AG09319 (cell line): Measurements from ENCODE around the gene LAMA2.

ENCODE experiments used
- DNase-seq: peaks from one replicate; pipeline ENCODE4 v3.0.0-alpha.2; 2010; ENCODE audit warnings: low read depth; ENCODE audit errors: extremely low read depth
- CTCF ChIP-seq: IDR thresholded peaks from 2 replicates; pipeline ENCODE4 v1.5.1; 2011; ENCODE audit warnings: low read depth, mild to moderate bottlenecking, inconsistent platforms, low read length, moderate library complexity

Gene LAMA2

DNA sequence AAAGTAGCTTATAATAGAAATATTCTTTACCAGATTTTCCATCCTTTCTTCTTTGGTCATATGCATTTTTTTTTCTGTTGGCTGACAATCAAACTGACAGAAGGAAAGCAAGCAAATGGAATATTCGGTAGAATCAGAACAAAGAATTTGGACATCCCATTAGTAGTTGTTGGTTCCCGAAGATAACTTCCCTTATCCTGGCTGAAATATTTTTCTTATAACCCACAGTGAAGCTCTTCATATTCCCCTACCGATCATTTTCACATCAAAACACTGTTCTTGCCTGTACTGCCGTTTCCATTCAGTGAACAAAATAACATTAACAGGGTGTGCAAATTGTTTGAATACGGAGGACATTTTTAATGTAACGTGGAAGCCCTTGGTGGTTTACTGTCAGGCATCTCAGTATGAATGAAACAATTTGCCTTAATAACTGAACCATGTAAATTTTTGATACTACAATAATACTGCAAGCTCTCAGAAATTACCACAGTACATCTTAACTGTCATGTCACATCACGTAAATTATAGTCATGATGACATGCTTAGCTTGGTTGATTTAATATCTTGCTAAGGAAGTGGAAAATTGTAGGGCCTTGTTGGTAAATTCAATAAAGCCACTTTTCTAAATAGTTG, 311.5 kb downstream of the LAMA2 start:
- no peak for TF ChIP-seq CTCF
- DNase-seq = no peak

GRCh38 chr6:129195161-129195560, 312.2 kb downstream of the LAMA2 start:
- DNase-seq = no peak
- no peak for TF ChIP-seq CTCF

GRCh38 chr6:129195643-129196042, 312.7 kb downstream of the LAMA2 start:
- no peak for TF ChIP-seq CTCF
- no peak for DNase-seq

- TF ChIP-seq CTCF = no peak
- no peak for DNase-seq
Observed at GRCh38 chr6:129197154-129197553, 314.2 kb downstream of the LAMA2 start.

GRCh38 chr6:129200151-129200550, 317.2 kb downstream of the LAMA2 start:
- no peak for DNase-seq
- no peak for TF ChIP-seq CTCF

DNA sequence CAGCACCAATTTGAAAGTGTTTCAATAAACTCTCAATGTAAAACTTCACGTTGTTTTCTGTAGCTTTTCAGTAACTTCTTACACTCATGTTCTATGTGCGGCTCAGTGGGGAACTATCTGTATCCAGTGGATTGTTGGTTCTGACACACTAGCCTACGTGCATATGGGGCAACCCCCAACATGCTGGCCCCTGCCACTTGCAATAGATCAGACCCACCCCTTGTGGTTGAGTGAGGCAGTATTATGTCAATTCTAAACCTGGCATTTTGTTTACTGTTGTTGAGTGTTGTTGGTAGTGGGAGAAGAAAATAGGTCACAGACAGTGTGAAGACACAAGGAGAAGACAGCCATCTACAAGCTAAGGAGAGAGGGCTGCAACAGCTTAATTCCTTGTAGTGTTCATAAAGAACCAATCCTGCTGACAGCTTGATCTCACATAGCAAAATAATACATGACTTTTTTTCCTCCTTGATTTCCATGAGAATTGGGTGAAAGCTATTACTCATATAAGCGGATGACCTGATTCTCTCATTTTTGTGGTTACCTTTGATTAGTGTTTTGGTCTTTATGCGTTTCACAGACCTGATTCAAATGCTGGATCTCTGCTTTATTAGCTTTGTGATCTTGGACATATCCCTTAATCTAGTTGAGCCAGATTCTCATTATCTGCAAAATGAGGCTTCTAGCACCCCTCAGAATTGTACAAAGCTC, 320.4 kb downstream of the LAMA2 start:
- DNase-seq = no peak
- no peak for TF ChIP-seq CTCF

DNA sequence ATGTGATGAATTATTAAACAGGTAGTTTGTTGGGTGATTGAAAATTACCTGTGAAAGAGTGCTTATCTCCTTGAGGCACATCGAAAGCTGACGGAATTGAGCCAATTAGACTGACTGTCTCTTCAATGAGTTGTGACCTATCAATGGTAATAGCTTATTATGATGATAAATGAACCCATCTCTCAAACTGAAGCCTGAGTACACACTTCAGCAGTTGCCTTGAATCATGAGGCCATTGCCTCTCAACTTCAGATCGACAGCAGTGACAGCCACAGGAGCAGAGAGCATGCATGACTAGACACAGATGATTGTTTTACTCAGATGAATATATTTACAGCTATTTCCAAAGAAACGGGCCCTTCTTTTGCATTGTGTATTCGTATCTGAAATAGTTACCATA, 323.9 kb downstream of the LAMA2 start:
- TF ChIP-seq CTCF = no peak
- DNase-seq = no peak
